ENCODE data around the gene P4HA2.

P4HA2 gene

DNA sequence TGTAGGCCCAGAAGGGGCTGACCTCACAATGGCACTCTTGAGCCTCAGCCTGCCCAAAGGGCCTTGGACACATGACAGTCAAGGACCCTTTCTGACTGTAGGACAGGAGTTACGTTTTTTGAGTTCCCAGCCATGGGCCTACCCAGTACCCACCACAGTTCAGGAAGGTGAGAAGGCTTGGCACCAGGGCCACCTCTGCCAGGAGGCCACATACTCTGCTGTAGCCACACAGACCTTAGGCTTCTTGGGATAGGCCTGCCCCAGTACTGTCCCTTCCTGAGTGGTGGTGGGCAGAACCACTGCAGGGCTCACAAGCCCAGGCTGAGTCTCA is 42.6 kb upstream of the P4HA2 start:
- Histone ChIP-seq H3K4me1 (ENCODE audit: control insufficient read depth in 1 of 2, insufficient read depth in 2 of 2, low read length in 2 of 2) (peaks cover 30 to 37% of the 10 kb centered on the region in 2 donors), H3K36me3 (ENCODE audit: control insufficient read depth in 1 of 2, insufficient read depth in 2 of 2, low read length in 2 of 2) (no peaks in the 10 kb centered on the region), H3K27me3 (ENCODE audit: control insufficient read depth in 1 of 2, insufficient read depth in 2 of 2, low read length in 2 of 2) (no peaks in the 10 kb centered on the region), H3K27ac (ENCODE audit: low read depth, low read length) (no peak overlapping the region), H3K9ac (ENCODE audit: low read depth in 1 of 2, low read length in 2 of 2) (no peak overlapping the region), H3K4me3 (ENCODE audit: low read depth in 1 of 2, low read length in 2 of 2) (no peak overlapping the region), H3K9me3 (ENCODE audit: control insufficient read depth in 1 of 2, low read length in 2 of 2) (no peaks in the 10 kb centered on the region)

- H3K27me3 ChIP-seq (ENCODE audit: control insufficient read depth in 1 of 2, insufficient read depth in 2 of 2, low read length in 2 of 2): no peaks in the 10 kb centered on the region
- no peak overlapping the region for H3K27ac ChIP-seq (ENCODE audit: low read depth, low read length)
- H3K4me1 ChIP-seq (ENCODE audit: control insufficient read depth in 1 of 2, insufficient read depth in 2 of 2, low read length in 2 of 2): peaks cover 34 to 40% of the 10 kb centered on the region in 2 donors
- no peaks in the 10 kb centered on the region for H3K36me3 ChIP-seq (ENCODE audit: control insufficient read depth in 1 of 2, insufficient read depth in 2 of 2, low read length in 2 of 2)
- no peaks in the 10 kb centered on the region for H3K9me3 ChIP-seq (ENCODE audit: control insufficient read depth in 1 of 2, low read length in 2 of 2)
- H3K4me3 ChIP-seq (ENCODE audit: low read depth in 1 of 2, low read length in 2 of 2): no peak overlapping the region
- H3K9ac ChIP-seq (ENCODE audit: low read depth in 1 of 2, low read length in 2 of 2): no peak overlapping the region
These were observed 42.1 kb upstream of the P4HA2 start for GRCh38 chr5:132269635-132270334.

DNA sequence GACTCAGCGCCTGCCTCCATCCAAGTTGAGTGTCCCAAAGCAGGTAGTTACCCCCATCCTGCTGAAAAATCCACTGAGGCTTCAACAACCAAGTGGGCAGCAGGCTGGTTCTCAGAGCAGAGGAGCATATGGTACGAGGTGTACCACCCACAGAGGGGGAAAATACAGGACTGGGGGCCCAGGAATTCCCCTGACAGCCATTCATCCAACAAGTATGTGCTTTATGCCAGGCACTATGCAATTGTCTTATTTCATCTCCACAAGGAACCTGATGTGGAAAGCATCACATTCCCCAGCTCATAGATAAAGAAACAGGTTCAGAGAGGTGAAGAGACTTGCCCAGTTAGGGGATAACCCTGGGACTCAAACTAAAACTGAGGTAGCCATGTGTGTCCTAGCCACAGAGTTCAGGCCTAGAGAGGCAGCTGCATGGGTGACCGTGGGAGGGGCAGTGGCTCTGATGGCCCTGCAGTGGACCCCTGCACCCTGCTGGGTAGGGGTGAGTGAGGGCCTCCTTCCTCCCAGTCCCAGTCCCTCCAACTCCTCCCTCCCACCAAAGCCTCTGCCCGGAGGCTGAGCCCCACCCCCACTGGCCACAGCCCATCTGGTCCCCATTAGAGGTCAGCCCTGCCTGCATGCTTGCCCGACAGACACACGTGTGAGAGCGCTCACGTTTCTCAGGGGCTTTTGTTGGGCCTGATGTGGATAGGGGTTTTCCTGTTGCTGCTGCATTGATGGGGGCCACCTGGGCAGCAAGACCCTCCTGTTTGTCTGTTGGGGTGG is 41.3 kb upstream of the P4HA2 start:
- no peak overlapping the region for H3K9ac ChIP-seq (ENCODE audit: low read depth in 1 of 2, low read length in 2 of 2)
- no peaks in the 10 kb centered on the region for H3K27me3 ChIP-seq (ENCODE audit: control insufficient read depth in 1 of 2, insufficient read depth in 2 of 2, low read length in 2 of 2)
- no peaks in the 10 kb centered on the region for H3K9me3 ChIP-seq (ENCODE audit: control insufficient read depth in 1 of 2, low read length in 2 of 2)
- H3K27ac ChIP-seq (ENCODE audit: low read depth, low read length): no peak overlapping the region
- H3K4me1 ChIP-seq (ENCODE audit: control insufficient read depth in 1 of 2, insufficient read depth in 2 of 2, low read length in 2 of 2): peaks cover 31 to 37% of the 10 kb centered on the region in 2 donors
- H3K36me3 ChIP-seq (ENCODE audit: control insufficient read depth in 1 of 2, insufficient read depth in 2 of 2, low read length in 2 of 2): no peaks in the 10 kb centered on the region
- H3K4me3 ChIP-seq (ENCODE audit: low read depth in 1 of 2, low read length in 2 of 2): no peak overlapping the region

GRCh38 chr5:132267931-132268768 is 40.5 kb upstream of the P4HA2 start:
- no peak overlapping the region for H3K27ac ChIP-seq (ENCODE audit: low read depth, low read length)
- no peaks in the 10 kb centered on the region for H3K9me3 ChIP-seq (ENCODE audit: control insufficient read depth in 1 of 2, low read length in 2 of 2)
- no peaks in the 10 kb centered on the region for H3K27me3 ChIP-seq (ENCODE audit: control insufficient read depth in 1 of 2, insufficient read depth in 2 of 2, low read length in 2 of 2)
- no peak overlapping the region for H3K4me3 ChIP-seq (ENCODE audit: low read depth in 1 of 2, low read length in 2 of 2)
- peaks cover 23 to 29% of the 10 kb centered on the region in 2 donors for H3K4me1 ChIP-seq (ENCODE audit: control insufficient read depth in 1 of 2, insufficient read depth in 2 of 2, low read length in 2 of 2)
- no peak overlapping the region for H3K9ac ChIP-seq (ENCODE audit: low read depth in 1 of 2, low read length in 2 of 2)
- no peaks in the 10 kb centered on the region for H3K36me3 ChIP-seq (ENCODE audit: control insufficient read depth in 1 of 2, insufficient read depth in 2 of 2, low read length in 2 of 2)

- H3K4me3 ChIP-seq (ENCODE audit: low read depth in 1 of 2, low read length in 2 of 2): no peak overlapping the region
- H3K9me3 ChIP-seq (ENCODE audit: control insufficient read depth in 1 of 2, low read length in 2 of 2): no peaks in the 10 kb centered on the region
- H3K27me3 ChIP-seq (ENCODE audit: control insufficient read depth in 1 of 2, insufficient read depth in 2 of 2, low read length in 2 of 2): no peaks in the 10 kb centered on the region
- H3K4me1 ChIP-seq (ENCODE audit: control insufficient read depth in 1 of 2, insufficient read depth in 2 of 2, low read length in 2 of 2): peaks cover 19 to 21% of the 10 kb centered on the region in 2 donors
- H3K27ac ChIP-seq (ENCODE audit: low read depth, low read length): no peak overlapping the region
- H3K9ac ChIP-seq (ENCODE audit: low read depth in 1 of 2, low read length in 2 of 2): no peak overlapping the region
- H3K36me3 ChIP-seq (ENCODE audit: control insufficient read depth in 1 of 2, insufficient read depth in 2 of 2, low read length in 2 of 2): peaks cover 0 to 2% of the 10 kb centered on the region in 2 donors
These were observed 39.6 kb upstream of the P4HA2 start for GRCh38 chr5:132267166-132267739.

- Histone ChIP-seq H3K4me1 (ENCODE audit: control insufficient read depth in 1 of 2, insufficient read depth in 2 of 2, low read length in 2 of 2) (peaks cover 19 to 21% of the 10 kb centered on the region in 2 donors), H3K4me3 (ENCODE audit: low read depth in 1 of 2, low read length in 2 of 2) (no peak overlapping the region), H3K9me3 (ENCODE audit: control insufficient read depth in 1 of 2, low read length in 2 of 2) (no peaks in the 10 kb centered on the region), H3K9ac (ENCODE audit: low read depth in 1 of 2, low read length in 2 of 2) (no peak overlapping the region), H3K27ac (ENCODE audit: low read depth, low read length) (no peak overlapping the region), H3K27me3 (ENCODE audit: control insufficient read depth in 1 of 2, insufficient read depth in 2 of 2, low read length in 2 of 2) (no peaks in the 10 kb centered on the region), H3K36me3 (ENCODE audit: control insufficient read depth in 1 of 2, insufficient read depth in 2 of 2, low read length in 2 of 2) (peaks cover 0 to 3% of the 10 kb centered on the region in 2 donors)
These were observed 39.1 kb upstream of the P4HA2 start for GRCh38 chr5:132266836-132267160.

GRCh38 chr5:132266031-132266835 is 38.6 kb upstream of the P4HA2 start:
- Histone ChIP-seq H3K4me1 (ENCODE audit: control insufficient read depth in 1 of 2, insufficient read depth in 2 of 2, low read length in 2 of 2) (peaks cover 19 to 26% of the 10 kb centered on the region in 2 donors), H3K36me3 (ENCODE audit: control insufficient read depth in 1 of 2, insufficient read depth in 2 of 2, low read length in 2 of 2) (peaks cover 0 to 3% of the 10 kb centered on the region in 2 donors), H3K9me3 (ENCODE audit: control insufficient read depth in 1 of 2, low read length in 2 of 2) (no peaks in the 10 kb centered on the region), H3K27ac (ENCODE audit: low read depth, low read length) (peak overlapping the region; percentile 0), H3K9ac (ENCODE audit: low read depth in 1 of 2, low read length in 2 of 2) (no peak overlapping the region), H3K4me3 (ENCODE audit: low read depth in 1 of 2, low read length in 2 of 2) (no peak overlapping the region), H3K27me3 (ENCODE audit: control insufficient read depth in 1 of 2, insufficient read depth in 2 of 2, low read length in 2 of 2) (no peaks in the 10 kb centered on the region)

GRCh38 chr5:132265336-132266030 is 37.8 kb upstream of the P4HA2 start:
- Histone ChIP-seq H3K4me3 (ENCODE audit: low read depth in 1 of 2, low read length in 2 of 2) (no peak overlapping the region), H3K27ac (ENCODE audit: low read depth, low read length) (peak overlapping the region; percentile 57), H3K9me3 (ENCODE audit: control insufficient read depth in 1 of 2, low read length in 2 of 2) (no peaks in the 10 kb centered on the region), H3K9ac (ENCODE audit: low read depth in 1 of 2, low read length in 2 of 2) (no peak overlapping the region), H3K27me3 (ENCODE audit: control insufficient read depth in 1 of 2, insufficient read depth in 2 of 2, low read length in 2 of 2) (no peaks in the 10 kb centered on the region), H3K4me1 (ENCODE audit: control insufficient read depth in 1 of 2, insufficient read depth in 2 of 2, low read length in 2 of 2) (peaks cover 26 to 28% of the 10 kb centered on the region in 2 donors), H3K36me3 (ENCODE audit: control insufficient read depth in 1 of 2, insufficient read depth in 2 of 2, low read length in 2 of 2) (peaks cover 0 to 3% of the 10 kb centered on the region in 2 donors)

Data from duodenal mucosa (tissue), 2 donors.